Measurements from ENCODE around the gene ZNF75A.

Gene ZNF75A

GRCh38 chr16:3295209-3295608 is 10.1 kb upstream of the ZNF75A start (continued):
- TF ChIP-seq PATZ1 (CRISPR knock-in tag; IDR thresholded peaks at IDR 0.05; ENCODE audit: borderline replicate concordance) (no peak), OSR1 (CRISPR knock-in tag; IDR thresholded peaks at IDR 0.05) (no peak), ZFP30 (CRISPR knock-in tag; IDR thresholded peaks at IDR 0.05) (no peak), ESRRG (CRISPR knock-in tag; IDR thresholded peaks at IDR 0.05) (no peak), TOX (CRISPR knock-in tag; IDR thresholded peaks at IDR 0.05; ENCODE audit: borderline replicate concordance) (no peak)

- no peak for ATAC-seq
Measured at GRCh38 chr16:3295783-3296182, 9.5 kb upstream of the ZNF75A start.

More at GRCh38 chr16:3295783-3296182, 9.5 kb upstream of the ZNF75A start:
- TF ChIP-seq GLIS3 (CRISPR knock-in tag; IDR thresholded peaks at IDR 0.05) (no peak), TSHZ2 (CRISPR knock-in tag; IDR thresholded peaks at IDR 0.05) (no peak), ZC3H10 (CRISPR knock-in tag; IDR thresholded peaks at IDR 0.05) (no peak), CREB5 (CRISPR knock-in tag; IDR thresholded peaks at IDR 0.05; ENCODE audit: low read depth) (no peak), SNAI2 (CRISPR knock-in tag; IDR thresholded peaks at IDR 0.05) (no peak), ZNF565 (CRISPR knock-in tag; conservative IDR thresholded peaks at IDR 0.05; ENCODE audit: low read depth) (no peak), TCF4 (CRISPR knock-in tag; IDR thresholded peaks at IDR 0.05; ENCODE audit: borderline replicate concordance) (no peak), ZNF70 (CRISPR knock-in tag; IDR thresholded peaks at IDR 0.05) (no peak), ESRRG (CRISPR knock-in tag; IDR thresholded peaks at IDR 0.05) (no peak), OSR1 (CRISPR knock-in tag; IDR thresholded peaks at IDR 0.05) (no peak), ISL1 (CRISPR knock-in tag; IDR thresholded peaks at IDR 0.05) (no peak), ZNF8 (CRISPR knock-in tag; IDR thresholded peaks at IDR 0.05) (no peak), RARB (CRISPR knock-in tag; IDR thresholded peaks at IDR 0.05) (no peak), PATZ1 (CRISPR knock-in tag; IDR thresholded peaks at IDR 0.05; ENCODE audit: borderline replicate concordance) (no peak), ZFP3 (CRISPR knock-in tag; IDR thresholded peaks at IDR 0.05) (no peak), POU6F1 (CRISPR knock-in tag; IDR thresholded peaks at IDR 0.05; ENCODE audit: borderline replicate concordance, low read depth) (no peak), ARNTL (CRISPR knock-in tag; IDR thresholded peaks at IDR 0.05; ENCODE audit: borderline replicate concordance, low read depth) (no peak), CSDC2 (CRISPR knock-in tag; IDR thresholded peaks at IDR 0.05) (no peak), BACH2 (CRISPR knock-in tag; IDR thresholded peaks at IDR 0.05; ENCODE audit: borderline replicate concordance) (no peak), PPARA (CRISPR knock-in tag; IDR thresholded peaks at IDR 0.05; ENCODE audit: borderline replicate concordance) (no peak)
